HCT116 (cell line): ENCODE results near the gene DNAAF5. TPM values are rescaled to one million over a fixed set of nuclear protein-coding genes. Genes with fewer than 3 reads are reported as not detected.

Experiments used
- ATAC-seq: fragments of 200-7000 bp; cut with Tn5 transposase; 2 replicates; pipeline ENCODE4 v1.9.1; 2020; ENCODE audit warnings: mild to moderate bottlenecking, moderate library complexity
- BruUV-seq: library from RNA; stranded (reverse); fragments of 400-500 nt; replicated peaks from 2 replicates; lab custom pipeline; 2021; lab: Mats Ljungman, UMichigan
- CTCF ChIA-PET: fragments of 300-600 bp; sonication (Branson Sonifier 250); formaldehyde crosslinking; loops from one replicate; lab custom pipeline; 2021; ENCODE audit warnings: antibody characterized with exemption; lab: Charles Lee
- POLR2A ChIA-PET: fragments of 300-600, 350-600 bp; sonication (Branson Sonifier 250); formaldehyde crosslinking; loops from one replicate; lab custom pipeline; 2021; ENCODE audit warnings: antibody characterized with exemption; lab: Charles Lee
- RAD21 ChIA-PET, 2 experiments: fragments of 300-600 bp; sonication (Branson Sonifier 250); formaldehyde crosslinking; loops; one replicate each; lab custom pipeline; 2023; ENCODE audit warnings: low total read pairs in 2 of 2; ENCODE audit not compliant: uncharacterized antibody in 2 of 2, unreplicated experiment in 2 of 2, low non-redundant PET in 1 of 2; lab: Charles Lee
- DNase-seq: peaks from one replicate; pipeline ENCODE4 v3.0.0-alpha.2; 2010; ENCODE audit warnings: low read depth, low spot score
- H2AFZ ChIP-seq: fragments of 200-600 bp; shearing (Covaris generic), sonication (generic); 2 replicates; pipeline ENCODE4 v1.6.1; 2017; ENCODE audit warnings: low read depth, mixed run types, mixed read lengths, antibody characterized with exemption, low read length; ENCODE audit not compliant: poor library complexity, severe bottlenecking
- H3K27ac ChIP-seq: 2 replicates; pipeline ENCODE4 v1.5.1; 2012; ENCODE audit warnings: low read depth, low read length
- H3K27me3 ChIP-seq: fragments of 200-600 bp; sonication (generic); 2 replicates; pipeline ENCODE4 v1.6.1; 2016; ENCODE audit warnings: mixed run types, low read length, mixed read lengths; ENCODE audit not compliant: insufficient read depth
- H3K36me3 ChIP-seq, 2 experiments: fragments of 200-500 bp in 1 of 2; fragments of 200-600 bp in 1 of 2; sonication (Bioruptor generic) in 1 of 2; sonication (generic) in 1 of 2; 2 replicates each; pipeline versions ENCODE4 v1.5.1 to v1.6.1; 2014 to 2016; ENCODE audit warnings: low read length in 2 of 2, inconsistent platforms in 1 of 2, mixed read lengths in 1 of 2, mixed run types in 1 of 2; ENCODE audit not compliant: insufficient read depth in 2 of 2, control insufficient read depth in 1 of 2
- H3K4me1 ChIP-seq, 2 experiments: fragments of 200-600 bp in 1 of 2; sonication (generic) in 1 of 2; 2 replicates each; pipeline versions ENCODE4 v1.5.1 to v1.6.1; 2012 to 2017; ENCODE audit warnings: low read length in 2 of 2, inconsistent platforms in 1 of 2, mild to moderate bottlenecking in 1 of 2, mixed read lengths in 1 of 2, mixed run types in 1 of 2, moderate library complexity in 1 of 2; ENCODE audit not compliant: insufficient read depth in 2 of 2, control insufficient read depth in 1 of 2
- H3K4me2 ChIP-seq: fragments of 200-600 bp; sonication (generic); 2 replicates; pipeline ENCODE4 v1.6.1; 2017; ENCODE audit warnings: mixed run types, low read length, mixed read lengths
- H3K4me3 ChIP-seq, 2 experiments: fragments of 200-600 bp in 1 of 2; sonication (generic) in 1 of 2; replicated peaks in 1 of 2; 2 replicates each; pipeline ENCODE4 v1.5.1; 2011 to 2016; ENCODE audit warnings: low read length in 2 of 2, control low read depth in 1 of 2, low read depth in 1 of 2, mild to moderate bottlenecking in 1 of 2, mixed read lengths in 1 of 2, mixed run types in 1 of 2
- H3K79me2 ChIP-seq: fragments of 200-600 bp; sonication (generic); 2 replicates; pipeline ENCODE4 v1.6.1; 2017; ENCODE audit warnings: mild to moderate bottlenecking, mixed run types, low read length, moderate library complexity, mixed read lengths; ENCODE audit not compliant: insufficient read depth
- H3K9ac ChIP-seq: fragments of 200-600 bp; sonication (generic); 2 replicates; pipeline ENCODE4 v1.6.1; 2016; ENCODE audit warnings: low read length, mixed read lengths
- H3K9me2 ChIP-seq: fragments of 200-600 bp; sonication (generic), shearing (Covaris generic); 2 replicates; pipeline ENCODE4 v1.6.1; 2017; ENCODE audit warnings: mixed run types, mild to moderate bottlenecking, moderate library complexity; ENCODE audit not compliant: insufficient read depth
- H3K9me3 ChIP-seq, 2 experiments: fragments of 200-500 bp in 1 of 2; fragments of 200-600 bp in 1 of 2; sonication (Bioruptor generic) in 1 of 2; sonication (generic) in 1 of 2; 2 replicates each; pipeline ENCODE4 v1.6.1; 2014 to 2017; ENCODE audit warnings: low read length in 2 of 2, mixed read lengths in 2 of 2, inconsistent platforms in 1 of 2, low read depth in 1 of 2, mild to moderate bottlenecking in 1 of 2, mixed run types in 1 of 2, moderate library complexity in 1 of 2; ENCODE audit not compliant: control insufficient read depth in 1 of 2, insufficient read depth in 1 of 2
- H4K20me1 ChIP-seq: fragments of 200-600 bp; sonication (generic), shearing (Covaris generic); 2 replicates; pipeline ENCODE4 v1.6.1; 2017; ENCODE audit warnings: mixed run types, mild to moderate bottlenecking, moderate library complexity; ENCODE audit not compliant: insufficient read depth
- CBX3 ChIP-seq: IDR thresholded peaks from 2 replicates; pipeline ENCODE4 v1.6.1; 2012; ENCODE audit warnings: low read depth
- CEBPB ChIP-seq: IDR thresholded peaks from 2 replicates; pipeline ENCODE4 v1.6.1; 2012; ENCODE audit warnings: low read depth
- CTCF ChIP-seq, 3 experiments: fragments of 200-600 bp in 1 of 3; sonication (generic) in 1 of 3; IDR thresholded peaks in 2 of 3; conservative IDR thresholded peaks in 1 of 3; 2 replicates each; pipeline ENCODE4 v1.5.1; 2012 to 2017; ENCODE audit warnings: low read depth in 2 of 3, low read length in 2 of 3, antibody characterized with exemption in 1 of 3, borderline replicate concordance in 1 of 3, control low read depth in 1 of 3, mild to moderate bottlenecking in 1 of 3, mixed read lengths in 1 of 3, mixed run types in 1 of 3, moderate library complexity in 1 of 3; ENCODE audit not compliant: insufficient read depth in 1 of 3
- EGR1 ChIP-seq: IDR thresholded peaks from 2 replicates; pipeline ENCODE4 v1.6.1; 2012; ENCODE audit warnings: low read depth
- EZH2phosphoT487 ChIP-seq: fragments of 200-600 bp; IDR thresholded peaks from 2 replicates; pipeline ENCODE4 v1.6.1; 2018; ENCODE audit warnings: antibody characterized with exemption, borderline replicate concordance
- FOSL1 ChIP-seq: IDR thresholded peaks from 2 replicates; pipeline ENCODE4 v1.6.1; 2012; ENCODE audit warnings: low read depth
- POLR2A ChIP-seq: IDR thresholded peaks from 2 replicates; pipeline ENCODE4 v1.7.0; 2011; ENCODE audit warnings: borderline replicate concordance; ENCODE audit not compliant: insufficient read depth, insufficient read length; ENCODE audit errors: extremely low read depth
- RAD21 ChIP-seq: IDR thresholded peaks from 2 replicates; pipeline ENCODE4 v1.6.1; 2012; ENCODE audit warnings: low read depth, mild to moderate bottlenecking
- TCF7L2 ChIP-seq: IDR thresholded peaks from 2 replicates; pipeline ENCODE4 v1.7.0; 2011; ENCODE audit warnings: borderline replicate concordance, inconsistent platforms; ENCODE audit not compliant: insufficient read depth, insufficient read length; ENCODE audit errors: extremely low read depth
- YY1 ChIP-seq: IDR thresholded peaks from 2 replicates; pipeline ENCODE4 v1.6.1; 2011; ENCODE audit warnings: low read length, low read depth, moderate library complexity, mild to moderate bottlenecking; ENCODE audit not compliant: insufficient replicate concordance; ENCODE audit errors: extremely low read depth
- ZBTB33 ChIP-seq: IDR thresholded peaks from 2 replicates; pipeline ENCODE4 v1.6.1; 2011; ENCODE audit warnings: mild to moderate bottlenecking, low read length, moderate library complexity; ENCODE audit not compliant: insufficient replicate concordance; ENCODE audit errors: extremely low read depth
- ZNF274 ChIP-seq: fragments of 200-500 bp; sonication (Bioruptor generic); IDR thresholded peaks from 2 replicates; pipeline ENCODE4 v1.6.1; 2014; ENCODE audit warnings: mild to moderate bottlenecking, low read depth, low read length, inconsistent platforms
- intact Hi-C: fragments of 100-400 bp; cut with micrococcal nuclease; formaldehyde crosslinking; loops from 2 replicates; pipeline ENCODE4 v1.10.0; 2022
- total RNA-seq: library from RNA; stranded (reverse); gene quantifications from one replicate; pipeline ENCODE4 v1.2.1, GENCODE V29; 2021; ENCODE audit not compliant: unreplicated experiment

DNAAF5 gene
- total RNA-seq, 1 experiment from 2014 or later: 69.4 TPM

DNA sequence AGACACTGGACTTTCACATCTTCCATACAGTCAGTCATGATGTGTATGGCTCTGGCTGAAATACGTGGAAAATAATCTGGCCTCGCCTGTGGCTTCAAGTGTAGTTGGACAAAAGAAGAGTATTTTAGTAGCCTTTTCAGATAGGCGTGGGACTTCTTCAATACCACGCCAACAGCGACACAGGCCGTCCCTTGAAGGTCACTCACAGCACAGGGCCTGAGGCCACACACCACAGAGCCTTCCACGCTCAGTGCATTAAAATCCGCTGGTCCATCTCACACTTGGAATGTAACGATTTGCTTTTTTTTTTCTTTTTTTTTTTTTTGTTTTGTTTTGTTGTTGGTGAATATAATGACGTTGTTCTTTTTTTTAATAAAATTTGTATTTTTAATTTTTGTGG lies 54.0 kb downstream of the DNAAF5 start (continued):
- TF ChIP-seq CTCF (IDR thresholded peaks at IDR 0.05 in 2 of 3, conservative IDR thresholded peaks at IDR 0.05 in 1 of 3; ENCODE audit: borderline replicate concordance in 1 of 3, insufficient read depth in 1 of 3, low read depth in 2 of 3, low read length in 2 of 3): no peak
- TF ChIP-seq, all 23 proteins: peak for 0

- Histone ChIP-seq H3K4me3 (no peak overlapping the region), H3K27ac (no peak overlapping the region), H4K20me1 (no peaks in the 10 kb centered on the region)
- no peak for DNase-seq
- intact Hi-C loops: no loop called here
- no TSS peak for BruUV-seq
- no peak for TF ChIP-seq YY1
- TF ChIP-seq ZBTB33: no peak
- no peak for TF ChIP-seq POLR2A
- no peak for TF ChIP-seq TCF7L2
- TF ChIP-seq EGR1: no peak
- no peak for TF ChIP-seq CEBPB
- no peak for TF ChIP-seq FOSL1
- no peak for TF ChIP-seq RAD21
- no peak for TF ChIP-seq EZH2phosphoT487
- TF ChIP-seq CBX3: no peak
- TF ChIP-seq ZNF274: no peak
- TF ChIP-seq, all 23 proteins: peak for 0
- Histone ChIP-seq H3K36me3 (peaks cover 24 to 28% of the 10 kb centered on the region in 2 experiments), H2AFZ (no peak overlapping the region), H3K4me2 (no peak overlapping the region), H3K4me1 (no peaks in the 10 kb centered on the region), H3K27me3 (no peaks in the 10 kb centered on the region), H3K79me2 (no peaks in the 10 kb centered on the region), H3K9me2 (no peaks in the 10 kb centered on the region), H3K9ac (no peak overlapping the region), H3K9me3 (no peaks in the 10 kb centered on the region)
- no peak for ATAC-seq
- ChIA-PET POLR2A (no interaction called here), RAD21 (no interaction called here), CTCF (interaction anchor here (1.6 kb wide), 1 partner anchor 92 kb away, joined by 3 read pairs; no protein-coding TSS in a partner anchor)
Measured at GRCh38 chr7:781186-781849, 54.8 kb downstream of the DNAAF5 start.
